ENCODE results near the gene TLR2.
"Not testable (repeated sequence)": the region's sequence is repeated elsewhere in the genome, so short reads cannot be mapped to it uniquely, and the experiment has no call there.

The TLR2 gene

GRCh38 chr4:153661908-153662307, 22.2 kb upstream of the TLR2 start:
- no peak for DNase-seq (ENCODE audit: low read depth)

- no peak for DNase-seq (ENCODE audit: low read depth)
Observed at GRCh38 chr4:153663667-153664066, 20.4 kb upstream of the TLR2 start.

GRCh38 chr4:153666505-153666904, 17.6 kb upstream of the TLR2 start:
- DNase-seq (ENCODE audit: low read depth): not testable (repeated sequence)

GRCh38 chr4:153668647-153669046, 15.4 kb upstream of the TLR2 start:
- DNase-seq (ENCODE audit: low read depth): no peak

- no peak for DNase-seq (ENCODE audit: low read depth)
Observed at GRCh38 chr4:153669838-153670237, 14.2 kb upstream of the TLR2 start.

- no peak for DNase-seq (ENCODE audit: low read depth)
Observed at GRCh38 chr4:153676486-153676885, 7.6 kb upstream of the TLR2 start.

GRCh38 chr4:153676984-153677383, 7.1 kb upstream of the TLR2 start:
- no peak for DNase-seq (ENCODE audit: low read depth)

- no peak for DNase-seq (ENCODE audit: low read depth)
Observed at GRCh38 chr4:153679486-153679885, 4.6 kb upstream of the TLR2 start.

GRCh38 chr4:153683763-153684181, 308 bp upstream of the TLR2 start:
- DNase-seq (ENCODE audit: low read depth): no peak

GRCh38 chr4:153684971-153685371, 891 bp downstream of the TLR2 start:
- DNase-seq (ENCODE audit: low read depth): no peak

GRCh38 chr4:153704522-153704921, 20.4 kb downstream of the TLR2 start:
- no peak for DNase-seq (ENCODE audit: low read depth)

- DNase-seq (ENCODE audit: low read depth): no peak
Observed at GRCh38 chr4:153705743-153706468, 21.8 kb downstream of the TLR2 start.

- no peak for DNase-seq (ENCODE audit: low read depth)
Observed at GRCh38 chr4:153706519-153706918, 22.4 kb downstream of the TLR2 start.

- DNase-seq (ENCODE audit: low read depth): no peak
Observed at GRCh38 chr4:153710681-153711080, 26.6 kb downstream of the TLR2 start.

- DNase-seq (ENCODE audit: low read depth): no peak
Observed at GRCh38 chr4:153713866-153714646, 30.0 kb downstream of the TLR2 start.

- DNase-seq (ENCODE audit: low read depth): no peak
Observed at GRCh38 chr4:153722036-153722435, 38.0 kb downstream of the TLR2 start.

- no peak for DNase-seq (ENCODE audit: low read depth)
Observed at GRCh38 chr4:153724606-153725005, 40.5 kb downstream of the TLR2 start.

GRCh38 chr4:153725136-153725830, 41.2 kb downstream of the TLR2 start:
- no peak for DNase-seq (ENCODE audit: low read depth)

- DNase-seq (ENCODE audit: low read depth): no peak
Observed at GRCh38 chr4:153725831-153726154, 41.7 kb downstream of the TLR2 start.

- no peak for DNase-seq (ENCODE audit: low read depth)
Observed at GRCh38 chr4:153728151-153728550, 44.1 kb downstream of the TLR2 start.

- DNase-seq (ENCODE audit: low read depth): no peak
Observed at GRCh38 chr4:153728660-153729059, 44.6 kb downstream of the TLR2 start.

- DNase-seq (ENCODE audit: low read depth): no peak
Observed at GRCh38 chr4:153729895-153730294, 45.8 kb downstream of the TLR2 start.

- no peak for DNase-seq (ENCODE audit: low read depth)
Observed at GRCh38 chr4:153731239-153731638, 47.2 kb downstream of the TLR2 start.

Measured in activated T-helper 1 cell treated with Interleukin-2 at 50 U/mL for 16 hours (primary cell).